Fibroblast of the aortic adventitia (primary cell): ENCODE measurements around the gene ATP8A1. TPM values are rescaled to one million over a fixed set of nuclear protein-coding genes. Genes with fewer than 3 reads are reported as not detected.

ENCODE experiments used
- DNase-seq: peaks from one replicate; pipeline ENCODE4 v3.0.0-alpha.2; 2010; ENCODE audit warnings: low read depth
- H3K4me3 ChIP-seq: 2 replicates; pipeline ENCODE4 v1.5.1; 2011; ENCODE audit warnings: low read depth, mild to moderate bottlenecking, control low read depth, low read length, moderate library complexity
- CTCF ChIP-seq: IDR thresholded peaks from 2 replicates; pipeline ENCODE4 v1.5.1; 2011; ENCODE audit warnings: mild to moderate bottlenecking, low read length, control low read depth, inconsistent platforms; ENCODE audit not compliant: insufficient read depth
- total RNA-seq: library from RNA; depleted of rRNA; stranded (reverse); fragments of >200 nt; gene quantifications from 2 replicates; pipeline ENCODE4 v1.2.3, GENCODE V29; 2012; ENCODE audit warnings: low replicate concordance

The ATP8A1 gene
- total RNA-seq, 1 donor = 7.5 TPM

- H3K4me3 ChIP-seq = no peak overlapping the region
- peak; percentile 67 for DNase-seq
- no peak for TF ChIP-seq CTCF
These were observed 28.8 kb downstream of the ATP8A1 start for GRCh38 chr4:42627885-42628646.

GRCh38 chr4:42626629-42627146 is 30.2 kb downstream of the ATP8A1 start:
- no peak for TF ChIP-seq CTCF
- DNase-seq = no peak
- H3K4me3 ChIP-seq = no peak overlapping the region

GRCh38 chr4:42625329-42625728 is 31.6 kb downstream of the ATP8A1 start:
- no peak for DNase-seq
- no peak overlapping the region for H3K4me3 ChIP-seq
- no peak for TF ChIP-seq CTCF

- no peak for TF ChIP-seq CTCF
- H3K4me3 ChIP-seq = no peak overlapping the region
- DNase-seq = no peak
These were observed 32.4 kb downstream of the ATP8A1 start for GRCh38 chr4:42624551-42624950.

GRCh38 chr4:42618023-42618422 is 38.9 kb downstream of the ATP8A1 start:
- TF ChIP-seq CTCF = no peak
- H3K4me3 ChIP-seq = no peak overlapping the region
- DNase-seq = no peak

GRCh38 chr4:42617030-42617429 is 39.9 kb downstream of the ATP8A1 start:
- H3K4me3 ChIP-seq = no peak overlapping the region
- DNase-seq = no peak
- TF ChIP-seq CTCF = no peak
